Neural cell (in vitro differentiated cells): ENCODE results near the gene LDLRAD4.

Experiments used
- CTCF ChIP-seq: fragments of 450-650 bp; IDR thresholded peaks from 2 replicates; pipeline ENCODE4 v1.5.1; 2014; ENCODE audit warnings: antibody characterized with exemption, mild to moderate bottlenecking, moderate library complexity; ENCODE audit not compliant: poor library complexity, severe bottlenecking
- EP300 ChIP-seq: fragments of 450-650 bp; conservative IDR thresholded peaks from 2 replicates; pipeline ENCODE4 v1.6.1; 2014; ENCODE audit warnings: antibody characterized with exemption, mild to moderate bottlenecking, moderate library complexity; ENCODE audit not compliant: poor library complexity, severe bottlenecking
- EZH2 ChIP-seq: fragments of 200-600, 300-800 bp; shearing (Covaris generic), sonication (generic); IDR thresholded peaks from 2 replicates; pipeline ENCODE4 v1.6.1; 2014; ENCODE audit warnings: antibody characterized with exemption, low read length, borderline replicate concordance, mild to moderate bottlenecking; ENCODE audit not compliant: insufficient read depth, poor library complexity, severe bottlenecking
- MXI1 ChIP-seq: fragments of 450-650 bp; conservative IDR thresholded peaks from 2 replicates; pipeline ENCODE4 v1.6.1; 2014; ENCODE audit warnings: antibody characterized with exemption, mild to moderate bottlenecking; ENCODE audit not compliant: poor library complexity, severe bottlenecking
- POLR2AphosphoS5 ChIP-seq: IDR thresholded peaks from 2 replicates; pipeline ENCODE4 v1.6.1; 2012
- RAD21 ChIP-seq: fragments of 450-650 bp; conservative IDR thresholded peaks from 2 replicates; pipeline ENCODE4 v1.6.1; 2014; ENCODE audit warnings: antibody characterized with exemption, mild to moderate bottlenecking, moderate library complexity
- REST ChIP-seq: IDR thresholded peaks from 2 replicates; pipeline ENCODE4 v1.6.1; 2012; ENCODE audit warnings: borderline replicate concordance
- TAF1 ChIP-seq: IDR thresholded peaks from 2 replicates; pipeline ENCODE4 v1.6.1; 2012; ENCODE audit warnings: low read depth

- TF ChIP-seq RAD21 (no peak), CTCF (no peak), EP300 (no peak), EZH2 (no peak), MXI1 (no peak), REST (no peak), POLR2AphosphoS5 (no peak), TAF1 (no peak)
Measured at GRCh38 chr18:13262839-13263691, 44.5 kb downstream of the LDLRAD4 start.
